Stimulated activated CD4-positive, alpha-beta T cell treated with anti-CD3 and anti-CD28 coated beads, Interleukin-1b, Interleukin-23, amount 100 ng/mL, for 24 hours (primary cell): ENCODE data around the gene ST6GALNAC3.

Source experiments
- DNase-seq, 4 experiments: peaks; one replicate each; pipeline ENCODE4 v3.0.0-alpha.2; 2020; ENCODE audit warnings: low read depth in 4 of 4, low spot score in 1 of 4

The ST6GALNAC3 gene

DNA sequence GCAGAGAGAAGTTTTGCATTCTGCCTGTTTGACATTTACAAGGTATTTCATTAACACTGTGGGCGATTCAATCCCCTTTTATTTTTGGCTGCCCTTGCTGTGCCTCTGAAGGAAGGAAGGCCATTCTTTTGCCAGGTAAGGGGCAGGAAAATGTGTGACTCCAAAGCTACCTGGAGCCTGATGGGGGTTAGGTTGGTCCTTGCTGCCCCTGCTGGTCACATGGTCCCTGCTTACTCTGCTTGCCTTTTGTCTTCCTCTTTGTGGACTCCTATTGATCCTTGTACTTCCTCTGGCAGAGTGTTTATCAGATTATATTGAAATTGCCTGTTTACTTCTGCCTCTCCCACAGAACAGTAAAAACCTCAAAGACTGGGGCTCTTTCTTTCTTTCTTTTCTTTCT is 65.7 kb downstream of the ST6GALNAC3 start:
- no peak for DNase-seq

DNA sequence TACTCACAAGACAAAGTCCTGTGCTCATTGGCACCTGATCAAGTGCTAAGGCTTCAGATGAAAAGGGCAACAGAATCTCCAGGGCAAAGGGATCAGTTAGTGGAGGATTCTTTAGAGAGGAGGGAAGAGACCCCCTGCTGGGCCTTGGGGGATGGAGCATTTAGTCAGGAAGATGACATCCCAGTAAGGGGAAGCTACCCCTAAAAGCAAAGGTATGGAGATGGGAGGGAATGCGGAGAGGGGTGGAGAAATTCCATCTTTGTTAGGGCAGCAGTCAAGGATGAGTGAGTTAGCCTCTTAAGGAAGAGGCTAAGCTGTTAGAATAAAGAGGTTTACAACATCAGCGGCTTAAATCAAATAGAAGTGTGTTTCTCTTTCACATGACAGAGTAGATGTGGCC is 67.4 kb downstream of the ST6GALNAC3 start:
- no peak for DNase-seq

DNA sequence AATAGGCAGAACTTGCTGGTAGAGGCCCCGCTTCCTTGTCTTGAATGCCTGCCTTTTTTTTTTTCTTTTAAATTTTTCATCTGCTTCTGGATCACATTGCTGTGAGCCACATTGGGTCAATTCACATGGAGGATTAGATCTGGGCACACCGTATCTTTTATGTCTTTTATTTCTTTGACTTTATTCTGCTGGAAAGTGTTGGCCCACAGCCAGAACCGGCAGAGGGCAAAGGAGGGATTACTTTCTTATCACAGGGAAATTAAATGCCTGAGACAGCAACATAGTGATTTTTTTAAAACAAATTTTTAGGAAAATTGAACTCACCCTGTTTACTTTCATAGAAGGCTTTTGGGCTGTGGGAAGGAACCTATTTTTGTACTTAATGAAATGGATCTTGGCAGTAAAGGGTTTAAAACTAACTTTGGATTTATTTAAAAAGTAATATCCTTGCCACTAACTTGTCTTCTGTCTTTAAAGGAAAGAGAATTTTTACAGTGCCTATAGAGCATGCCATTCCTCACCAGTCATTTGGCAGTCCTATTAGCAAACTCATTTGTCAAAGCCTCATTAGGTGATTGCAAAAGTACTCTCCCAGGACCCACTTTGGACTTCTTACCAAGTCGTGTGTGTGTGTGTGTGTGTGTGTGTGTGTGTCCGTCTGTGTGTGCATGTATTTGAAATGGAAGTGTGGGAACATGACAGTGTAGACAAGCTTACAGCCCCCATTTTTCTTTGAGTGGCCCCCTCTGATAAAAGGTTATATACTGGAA is 68.4 kb downstream of the ST6GALNAC3 start:
- no peak for DNase-seq

DNA sequence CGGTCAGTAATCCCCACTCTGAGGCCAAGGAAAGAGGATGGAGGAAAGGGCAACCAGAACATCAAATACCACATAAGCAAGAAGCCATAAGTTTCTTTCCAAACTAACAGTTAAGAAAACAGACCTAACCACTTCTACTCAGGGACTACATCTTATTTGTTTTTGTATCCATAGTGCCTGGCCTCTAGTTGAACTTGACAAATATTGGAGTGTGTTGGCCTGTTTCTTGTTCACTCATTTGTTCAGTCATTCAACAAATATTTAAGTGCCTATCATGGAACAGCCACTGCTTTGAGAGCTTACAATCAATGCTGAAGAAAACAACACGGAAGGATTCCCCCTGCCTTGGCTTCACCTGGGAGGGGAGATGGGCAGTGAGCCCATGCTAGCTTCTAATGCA is 69.7 kb downstream of the ST6GALNAC3 start:
- no peak for DNase-seq

DNA sequence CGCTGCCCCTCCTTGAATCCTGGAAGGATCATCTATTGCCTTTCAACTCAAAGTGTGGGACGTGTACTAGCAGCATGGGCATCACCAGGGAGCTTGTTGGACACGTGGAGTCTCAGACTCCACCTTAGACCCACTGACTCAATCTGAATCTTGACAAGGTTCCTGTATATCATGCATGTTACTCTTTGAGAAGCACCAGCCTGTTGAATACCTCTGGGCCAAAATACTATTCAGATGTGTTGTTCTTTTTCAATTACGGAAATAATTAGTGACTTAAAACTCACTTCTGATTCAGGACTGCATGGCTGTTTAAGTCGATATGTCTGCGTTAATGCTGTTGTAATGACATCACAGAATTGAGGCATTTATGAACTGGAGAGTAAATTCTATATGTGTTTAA is 70.8 kb downstream of the ST6GALNAC3 start:
- no peak for DNase-seq

DNA sequence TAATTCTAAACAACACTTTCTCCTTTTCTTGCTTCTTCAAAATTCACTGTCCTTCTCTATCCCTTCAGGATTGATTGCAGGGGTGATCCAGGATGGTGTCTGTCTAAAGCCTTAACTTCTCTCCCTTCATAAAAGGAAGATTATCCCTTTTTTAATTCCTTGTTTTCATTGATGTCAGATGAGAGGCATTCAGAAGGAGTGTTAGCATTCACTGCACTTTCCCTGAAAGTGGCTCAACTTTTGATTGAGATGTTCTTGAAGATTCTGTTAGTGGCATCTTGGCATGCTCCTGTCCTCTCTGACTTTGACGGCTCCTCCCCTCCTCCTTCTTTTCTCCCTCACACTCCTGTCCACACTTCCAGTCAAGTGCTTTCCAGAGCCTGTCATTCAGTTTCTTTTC is 71.6 kb downstream of the ST6GALNAC3 start:
- DNase-seq = no peak

DNA sequence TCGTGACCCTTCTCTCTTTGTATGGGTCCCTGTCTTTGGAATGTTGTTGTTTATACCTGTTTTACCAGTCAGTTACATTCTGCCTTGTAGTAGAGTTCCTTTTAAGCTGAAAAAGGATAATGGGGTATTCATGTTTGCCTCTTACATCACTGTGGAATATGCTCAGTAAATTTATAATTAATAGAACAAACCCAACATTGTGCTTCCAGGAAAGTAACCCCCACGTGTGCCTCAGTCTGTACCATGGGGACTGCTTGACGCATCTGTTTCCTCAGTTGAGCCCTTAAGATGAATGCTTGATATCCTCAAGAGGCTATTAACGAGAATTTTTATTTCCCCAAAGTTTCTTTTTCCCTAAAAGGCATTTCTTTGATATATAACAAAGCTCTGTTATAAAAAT is 73.4 kb downstream of the ST6GALNAC3 start:
- no peak for DNase-seq

DNA sequence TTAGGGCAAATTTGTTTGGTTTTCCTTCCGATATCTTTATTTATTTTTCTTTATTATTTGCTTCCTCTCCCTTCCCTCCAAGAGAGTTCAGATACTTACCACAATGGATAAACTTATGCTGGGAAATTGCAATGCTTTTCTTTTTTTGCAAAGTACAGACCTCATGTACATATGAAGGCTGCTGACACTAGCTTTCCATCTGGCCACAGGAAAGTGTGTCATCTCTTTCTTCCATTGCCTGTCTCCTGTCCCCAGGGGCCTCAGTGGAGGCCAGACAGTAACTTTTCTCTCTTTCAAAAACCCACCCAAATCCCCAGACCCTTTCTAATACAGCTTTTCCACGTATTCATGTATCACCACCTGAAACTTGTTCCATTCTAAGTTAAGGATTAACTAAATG is 73.9 kb downstream of the ST6GALNAC3 start:
- no peak for DNase-seq

DNA sequence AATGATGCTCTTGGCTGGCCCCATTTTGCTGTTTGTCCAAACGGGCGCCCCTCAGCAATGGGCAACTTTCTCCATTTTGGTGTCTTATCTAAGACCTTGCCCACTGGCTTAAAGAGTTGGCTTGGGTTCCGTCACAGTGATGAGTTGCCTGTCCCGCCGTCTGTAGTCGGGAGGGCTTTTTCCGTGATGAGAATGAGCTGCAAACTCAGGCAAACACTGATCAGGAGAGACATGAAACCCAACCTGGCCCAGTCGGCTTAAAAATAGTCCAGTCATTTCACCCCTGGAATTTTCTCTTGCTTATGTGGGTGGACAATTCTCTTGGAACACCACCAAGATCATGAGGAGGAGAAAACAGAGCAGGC is 79.3 kb downstream of the ST6GALNAC3 start:
- DNase-seq = no peak

DNA sequence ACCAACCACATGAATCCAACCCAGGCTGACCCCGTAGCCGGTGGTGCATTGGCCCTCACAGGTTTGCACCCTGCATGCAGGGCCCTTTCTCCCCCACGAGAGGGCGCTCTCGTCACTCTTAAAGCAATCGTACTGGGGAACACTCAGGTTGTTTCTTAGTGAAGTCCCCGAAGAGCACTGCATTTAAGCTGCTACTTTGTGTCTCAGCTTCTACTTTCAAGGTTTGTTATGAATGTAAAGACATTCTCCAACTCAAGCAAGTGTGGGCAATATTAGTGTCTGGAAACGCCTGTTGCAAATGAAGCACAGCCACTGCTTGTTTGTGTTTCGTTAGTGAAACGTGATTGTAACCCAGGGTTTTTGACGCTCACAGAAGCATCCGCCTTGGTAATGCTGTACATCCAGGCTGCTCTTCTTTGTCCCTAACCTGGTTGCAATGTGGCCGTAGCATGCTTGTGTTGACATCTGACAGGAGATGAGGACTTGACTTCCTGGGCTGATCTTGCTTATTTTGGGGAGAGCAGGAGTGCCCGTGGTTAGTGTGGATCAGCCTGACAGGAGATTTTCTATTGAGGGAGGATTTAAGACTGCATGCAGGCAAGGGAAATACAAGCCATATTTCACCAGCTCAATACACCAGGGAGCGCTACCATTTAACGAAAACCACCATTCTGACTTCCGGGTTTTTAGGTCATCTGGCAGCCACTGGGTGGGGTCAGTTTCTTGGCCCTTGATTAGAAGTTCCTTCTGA is 79.8 kb downstream of the ST6GALNAC3 start:
- peak; percentile 57 to 71 (median 66) for DNase-seq

DNA sequence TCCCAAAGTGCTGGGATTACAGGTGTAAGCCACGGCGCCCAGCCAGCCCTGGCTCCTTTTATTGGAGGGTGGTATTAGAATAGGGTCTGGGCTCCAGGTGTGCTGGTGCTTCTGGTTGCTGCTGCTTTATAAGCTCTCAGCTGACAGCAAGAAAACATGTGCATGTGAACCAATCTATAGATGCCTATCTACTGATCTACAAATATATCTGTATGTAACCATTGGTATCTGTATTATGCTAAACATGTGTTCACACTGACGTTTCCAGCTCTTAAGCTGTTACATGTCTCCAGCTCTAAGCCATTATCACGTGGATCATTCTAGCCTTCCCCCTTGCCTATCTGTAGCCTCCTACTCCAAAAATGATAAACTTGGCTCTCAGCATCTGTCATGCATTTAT is 82.4 kb downstream of the ST6GALNAC3 start:
- DNase-seq = no peak

DNA sequence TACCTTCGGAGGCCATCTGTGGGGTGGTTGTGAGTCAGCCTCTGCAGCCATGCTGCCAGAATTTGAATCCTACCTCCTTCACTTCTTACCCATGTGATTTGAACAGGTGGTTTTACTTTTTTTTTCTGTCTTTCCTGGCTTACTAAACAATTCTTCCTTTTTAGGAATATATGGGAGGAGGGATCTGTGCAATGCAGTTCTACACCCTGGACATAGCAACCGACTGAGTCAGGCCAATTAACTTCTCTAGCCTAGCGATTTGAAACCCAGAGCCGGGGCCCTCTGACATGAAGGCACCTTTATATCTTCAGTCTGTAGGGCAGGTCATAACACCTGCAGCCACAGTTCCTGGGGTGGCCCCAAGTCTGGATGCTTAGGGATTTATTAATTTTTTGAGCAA is 83.6 kb downstream of the ST6GALNAC3 start:
- no peak for DNase-seq

DNA sequence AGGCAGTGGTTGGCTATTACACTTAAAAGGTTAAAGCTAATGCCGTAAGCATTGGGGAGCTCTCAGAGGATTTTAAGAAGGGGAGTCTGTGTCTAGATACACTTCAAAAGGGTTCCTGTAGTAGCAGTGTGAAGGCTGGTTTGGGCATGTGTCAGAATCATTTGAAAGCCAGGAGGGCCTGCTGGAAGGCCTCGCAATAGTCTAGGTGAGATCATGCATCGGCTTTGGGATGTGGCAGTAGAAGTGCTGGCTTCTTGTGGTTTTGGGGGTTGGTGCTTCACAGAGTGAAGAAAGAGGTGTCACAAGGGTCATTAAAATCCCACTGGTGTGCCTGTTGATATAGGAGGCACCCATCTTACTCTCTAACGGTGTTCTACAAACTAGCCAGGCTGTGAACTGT is 85.7 kb downstream of the ST6GALNAC3 start:
- DNase-seq = no peak

DNA sequence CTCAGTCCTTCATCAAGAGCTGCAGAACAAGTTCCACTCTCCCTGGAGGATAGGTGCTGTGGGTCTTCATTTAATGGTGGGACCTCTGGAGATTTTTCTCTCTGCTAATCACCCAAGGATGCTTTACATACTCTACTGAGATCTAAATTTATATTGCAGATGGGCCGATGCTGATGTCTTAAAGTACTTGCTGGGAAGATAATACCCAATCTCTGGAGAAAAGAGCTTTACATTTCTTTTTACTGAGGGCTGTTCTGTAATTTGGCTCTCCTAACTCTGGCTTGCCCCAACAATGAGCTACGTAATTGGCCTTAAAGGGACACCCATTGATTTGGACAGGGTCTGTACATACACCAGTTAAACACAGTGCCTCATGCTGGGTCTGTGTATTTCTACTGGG is 86.9 kb downstream of the ST6GALNAC3 start:
- DNase-seq = no peak

DNA sequence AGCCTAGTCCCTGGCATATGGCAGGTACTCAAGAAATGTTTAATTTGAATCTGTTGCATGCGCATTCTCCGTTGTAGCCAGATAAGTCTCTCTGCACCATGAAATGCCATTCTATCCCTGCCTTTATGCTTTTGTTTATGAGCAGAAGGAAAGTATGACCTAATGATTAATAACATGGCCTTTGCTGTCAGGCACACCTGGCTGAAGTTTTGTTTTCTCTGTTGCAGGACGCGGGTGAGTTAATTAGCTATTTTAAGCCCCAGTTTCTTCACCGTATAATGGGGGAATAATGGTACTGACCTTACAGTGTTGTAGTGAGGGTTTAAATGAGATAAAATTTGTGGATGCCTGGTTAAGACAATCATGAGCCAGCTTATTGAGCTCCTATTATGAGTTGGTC is 87.7 kb downstream of the ST6GALNAC3 start:
- no peak for DNase-seq

DNA sequence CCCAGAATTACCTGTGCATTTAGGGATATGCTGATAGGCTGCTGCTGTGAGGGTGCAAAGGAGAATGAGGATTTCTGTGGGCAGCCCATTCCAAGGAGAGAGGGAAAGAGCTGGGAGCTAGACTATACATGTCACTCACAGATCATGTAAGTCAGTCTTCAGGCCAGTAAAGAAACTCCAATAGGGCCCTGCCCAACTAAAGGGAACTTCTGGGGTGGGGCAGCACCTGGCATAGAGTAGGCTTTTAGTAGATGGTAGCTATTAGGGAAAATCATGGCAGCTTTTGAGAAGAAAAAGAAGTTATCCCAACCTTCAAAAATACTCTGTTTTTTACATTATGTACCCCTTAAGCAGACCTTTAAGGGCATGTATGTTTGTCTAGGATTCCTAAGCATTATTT is 89.6 kb downstream of the ST6GALNAC3 start:
- no peak for DNase-seq

DNA sequence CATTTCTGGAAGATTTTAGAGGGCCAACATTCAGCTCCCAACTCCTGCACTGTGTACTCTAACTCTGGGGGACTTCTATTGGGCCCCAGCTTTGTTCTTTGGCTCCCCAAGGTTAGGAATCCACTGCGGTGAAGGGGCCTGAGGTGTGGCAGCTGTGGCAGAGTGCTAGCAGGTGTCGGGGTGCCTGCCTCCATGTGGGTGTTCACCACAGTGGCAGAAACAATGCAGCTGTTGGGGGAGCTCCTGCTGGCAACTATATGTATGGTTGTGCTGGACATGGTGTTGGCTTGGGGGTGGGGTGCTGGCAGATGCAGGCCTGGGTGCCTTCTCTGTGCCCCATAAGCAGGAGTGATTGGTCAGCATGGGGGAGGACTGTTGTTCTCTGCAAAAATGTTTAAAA is 95.5 kb downstream of the ST6GALNAC3 start:
- no peak for DNase-seq

DNA sequence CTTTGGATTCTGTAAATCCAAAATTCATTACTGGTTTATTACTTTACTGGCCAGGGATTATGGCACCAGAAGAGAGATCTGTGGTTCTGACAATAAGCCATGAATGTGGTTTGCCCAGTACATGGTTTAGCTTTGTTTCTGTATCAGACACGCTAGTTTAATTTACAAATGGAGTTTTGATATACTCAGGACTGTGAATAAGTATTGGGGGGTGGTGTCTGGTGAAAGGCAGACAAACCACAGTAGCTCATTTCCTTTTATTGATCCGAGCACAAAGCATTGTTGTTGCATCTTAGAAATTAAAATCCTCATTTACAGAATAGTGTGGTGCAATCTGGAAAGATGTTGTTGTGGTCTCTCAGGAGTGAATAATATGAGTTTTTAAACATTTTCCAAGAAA is 96.0 kb downstream of the ST6GALNAC3 start:
- no peak for DNase-seq

DNA sequence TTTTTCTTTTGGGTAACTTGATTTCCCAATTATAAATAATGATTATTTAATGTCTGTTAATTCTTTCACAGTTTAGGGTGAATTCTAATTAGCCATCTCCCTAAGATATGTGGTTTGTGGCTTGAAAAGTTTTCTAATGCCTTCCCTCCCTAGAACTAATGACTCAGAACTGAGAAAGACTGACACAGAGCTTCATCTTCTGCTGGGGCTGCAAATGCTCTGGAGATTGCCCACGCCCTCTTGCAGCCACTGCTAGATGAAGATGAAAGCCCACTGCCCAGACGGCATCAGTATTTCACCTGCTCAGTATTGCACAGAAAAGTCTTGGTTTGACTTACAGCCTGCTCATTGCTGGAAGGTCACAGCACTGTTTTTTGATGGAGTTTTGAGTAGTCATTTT is 101.5 kb downstream of the ST6GALNAC3 start:
- no peak for DNase-seq

DNA sequence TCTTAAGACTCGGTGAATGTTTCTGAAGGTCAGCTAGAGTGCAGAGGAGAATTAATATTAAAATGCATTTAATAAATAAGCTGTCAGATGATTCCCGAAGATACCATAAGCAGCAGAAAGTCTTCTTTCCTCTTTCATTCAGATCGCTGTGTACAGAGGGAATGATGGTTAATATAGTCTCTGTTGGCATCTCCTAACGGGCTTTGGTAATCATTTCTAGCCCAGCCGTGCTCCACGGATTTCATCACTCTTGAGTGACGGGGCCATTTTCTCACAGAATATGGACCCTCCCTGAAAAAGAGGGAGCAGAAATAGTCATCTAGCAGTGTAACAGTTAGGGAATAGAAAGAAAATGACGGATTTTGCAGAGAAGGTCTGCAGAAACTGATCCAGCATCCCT is 103.1 kb downstream of the ST6GALNAC3 start:
- no peak for DNase-seq

DNA sequence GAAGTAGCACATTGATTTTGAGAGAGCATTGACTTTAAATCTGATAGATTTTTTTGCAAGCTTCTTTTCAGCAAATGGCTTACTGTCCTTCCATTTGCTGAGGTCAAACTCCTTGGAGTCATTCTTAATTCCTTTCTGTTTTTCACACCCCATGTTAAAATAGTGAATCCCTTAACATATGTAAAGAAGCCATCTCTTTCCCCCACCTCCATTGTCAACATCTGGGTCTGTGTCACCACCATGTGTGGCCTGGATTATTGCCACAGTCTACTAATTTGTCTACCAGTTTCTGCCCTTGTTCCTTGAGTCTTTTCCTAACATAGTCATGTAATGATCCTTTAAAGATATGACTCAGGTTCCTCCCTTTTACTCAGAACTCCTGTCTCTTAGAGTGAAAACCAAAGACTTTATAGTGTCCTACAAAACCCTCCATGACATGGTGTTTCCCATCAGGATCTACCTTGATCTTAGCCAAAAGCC is 104.7 kb downstream of the ST6GALNAC3 start:
- no peak for DNase-seq

DNA sequence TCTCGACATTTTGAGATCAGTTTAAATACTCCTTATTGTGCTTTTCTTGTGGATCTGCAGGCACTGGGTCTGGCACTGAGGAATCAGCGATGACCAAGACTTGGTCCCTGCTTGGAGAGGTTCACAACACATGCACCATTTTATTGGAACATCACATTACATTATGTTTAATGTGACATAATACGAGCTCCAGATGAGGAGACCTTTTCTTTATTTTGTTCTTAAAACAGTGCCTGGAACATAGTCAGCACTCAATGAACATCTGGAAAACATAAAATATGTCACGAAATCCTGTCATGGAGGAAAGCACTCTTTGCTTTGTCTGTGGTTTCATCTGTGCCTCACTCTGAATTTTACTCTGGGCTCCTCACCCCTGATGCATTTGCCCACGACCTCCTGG is 110.7 kb downstream of the ST6GALNAC3 start:
- DNase-seq = no peak
